ENCODE measurements around the gene COG4.

GRCh38 chr16:70470927-70471341 is 52.4 kb downstream of the COG4 start:
- TF ChIP-seq POLR2AphosphoS5 (IDR thresholded peaks at IDR 0.05; ENCODE audit: low read depth, low read length) (no peak), POLR2A (IDR thresholded peaks at IDR 0.05; ENCODE audit: low read depth, low read length) (no peak), TAF1 (IDR thresholded peaks at IDR 0.05; ENCODE audit: low read depth, low read length) (no peak), POU2F2 (IDR thresholded peaks at IDR 0.05; ENCODE audit: low read depth, low read length) (no peak), PAX5 (IDR thresholded peaks at IDR 0.05; ENCODE audit: insufficient read depth, low read length, severe bottlenecking) (no peak)
